HCT116 (cell line): ENCODE measurements around the gene CHCHD4. TPM values are rescaled to one million over a fixed set of nuclear protein-coding genes. Genes with fewer than 3 reads are reported as not detected.

ENCODE experiments used
- ATAC-seq: fragments of 200-7000 bp; cut with Tn5 transposase; 2 replicates; pipeline ENCODE4 v1.9.1; 2020; ENCODE audit warnings: mild to moderate bottlenecking, moderate library complexity
- BruUV-seq: library from RNA; stranded (reverse); fragments of 400-500 nt; replicated peaks from 2 replicates; lab custom pipeline; 2021; lab: Mats Ljungman, UMichigan
- CTCF ChIA-PET: fragments of 300-600 bp; sonication (Branson Sonifier 250); formaldehyde crosslinking; loops from one replicate; lab custom pipeline; 2021; ENCODE audit warnings: antibody characterized with exemption; lab: Charles Lee
- POLR2A ChIA-PET: fragments of 300-600, 350-600 bp; sonication (Branson Sonifier 250); formaldehyde crosslinking; loops from one replicate; lab custom pipeline; 2021; ENCODE audit warnings: antibody characterized with exemption; lab: Charles Lee
- RAD21 ChIA-PET, 2 experiments: fragments of 300-600 bp; sonication (Branson Sonifier 250); formaldehyde crosslinking; loops; one replicate each; lab custom pipeline; 2023; ENCODE audit warnings: low total read pairs in 2 of 2; ENCODE audit not compliant: uncharacterized antibody in 2 of 2, unreplicated experiment in 2 of 2, low non-redundant PET in 1 of 2; lab: Charles Lee
- DNase-seq: peaks from one replicate; pipeline ENCODE4 v3.0.0-alpha.2; 2010; ENCODE audit warnings: low read depth, low spot score
- H2AFZ ChIP-seq: fragments of 200-600 bp; shearing (Covaris generic), sonication (generic); 2 replicates; pipeline ENCODE4 v1.6.1; 2017; ENCODE audit warnings: low read depth, mixed run types, mixed read lengths, antibody characterized with exemption, low read length; ENCODE audit not compliant: poor library complexity, severe bottlenecking
- H3K27ac ChIP-seq: 2 replicates; pipeline ENCODE4 v1.5.1; 2012; ENCODE audit warnings: low read depth, low read length
- H3K27me3 ChIP-seq: fragments of 200-600 bp; sonication (generic); 2 replicates; pipeline ENCODE4 v1.6.1; 2016; ENCODE audit warnings: mixed run types, low read length, mixed read lengths; ENCODE audit not compliant: insufficient read depth
- H3K36me3 ChIP-seq, 2 experiments: fragments of 200-500 bp in 1 of 2; fragments of 200-600 bp in 1 of 2; sonication (Bioruptor generic) in 1 of 2; sonication (generic) in 1 of 2; 2 replicates each; pipeline versions ENCODE4 v1.5.1 to v1.6.1; 2014 to 2016; ENCODE audit warnings: low read length in 2 of 2, inconsistent platforms in 1 of 2, mixed read lengths in 1 of 2, mixed run types in 1 of 2; ENCODE audit not compliant: insufficient read depth in 2 of 2, control insufficient read depth in 1 of 2
- H3K4me1 ChIP-seq, 2 experiments: fragments of 200-600 bp in 1 of 2; sonication (generic) in 1 of 2; 2 replicates each; pipeline versions ENCODE4 v1.5.1 to v1.6.1; 2012 to 2017; ENCODE audit warnings: low read length in 2 of 2, inconsistent platforms in 1 of 2, mild to moderate bottlenecking in 1 of 2, mixed read lengths in 1 of 2, mixed run types in 1 of 2, moderate library complexity in 1 of 2; ENCODE audit not compliant: insufficient read depth in 2 of 2, control insufficient read depth in 1 of 2
- H3K4me2 ChIP-seq: fragments of 200-600 bp; sonication (generic); 2 replicates; pipeline ENCODE4 v1.6.1; 2017; ENCODE audit warnings: mixed run types, low read length, mixed read lengths
- H3K4me3 ChIP-seq, 2 experiments: fragments of 200-600 bp in 1 of 2; sonication (generic) in 1 of 2; replicated peaks in 1 of 2; 2 replicates each; pipeline ENCODE4 v1.5.1; 2011 to 2016; ENCODE audit warnings: low read length in 2 of 2, control low read depth in 1 of 2, low read depth in 1 of 2, mild to moderate bottlenecking in 1 of 2, mixed read lengths in 1 of 2, mixed run types in 1 of 2
- H3K79me2 ChIP-seq: fragments of 200-600 bp; sonication (generic); 2 replicates; pipeline ENCODE4 v1.6.1; 2017; ENCODE audit warnings: mild to moderate bottlenecking, mixed run types, low read length, moderate library complexity, mixed read lengths; ENCODE audit not compliant: insufficient read depth
- H3K9ac ChIP-seq: fragments of 200-600 bp; sonication (generic); 2 replicates; pipeline ENCODE4 v1.6.1; 2016; ENCODE audit warnings: low read length, mixed read lengths
- H3K9me2 ChIP-seq: fragments of 200-600 bp; sonication (generic), shearing (Covaris generic); 2 replicates; pipeline ENCODE4 v1.6.1; 2017; ENCODE audit warnings: mixed run types, mild to moderate bottlenecking, moderate library complexity; ENCODE audit not compliant: insufficient read depth
- H3K9me3 ChIP-seq, 2 experiments: fragments of 200-500 bp in 1 of 2; fragments of 200-600 bp in 1 of 2; sonication (Bioruptor generic) in 1 of 2; sonication (generic) in 1 of 2; 2 replicates each; pipeline ENCODE4 v1.6.1; 2014 to 2017; ENCODE audit warnings: low read length in 2 of 2, mixed read lengths in 2 of 2, inconsistent platforms in 1 of 2, low read depth in 1 of 2, mild to moderate bottlenecking in 1 of 2, mixed run types in 1 of 2, moderate library complexity in 1 of 2; ENCODE audit not compliant: control insufficient read depth in 1 of 2, insufficient read depth in 1 of 2
- H4K20me1 ChIP-seq: fragments of 200-600 bp; sonication (generic), shearing (Covaris generic); 2 replicates; pipeline ENCODE4 v1.6.1; 2017; ENCODE audit warnings: mixed run types, mild to moderate bottlenecking, moderate library complexity; ENCODE audit not compliant: insufficient read depth
- ATF3 ChIP-seq: IDR thresholded peaks from 2 replicates; pipeline ENCODE4 v1.6.1; 2012
- CTCF ChIP-seq, 3 experiments: fragments of 200-600 bp in 1 of 3; sonication (generic) in 1 of 3; IDR thresholded peaks in 2 of 3; conservative IDR thresholded peaks in 1 of 3; 2 replicates each; pipeline ENCODE4 v1.5.1; 2012 to 2017; ENCODE audit warnings: low read depth in 2 of 3, low read length in 2 of 3, antibody characterized with exemption in 1 of 3, borderline replicate concordance in 1 of 3, control low read depth in 1 of 3, mild to moderate bottlenecking in 1 of 3, mixed read lengths in 1 of 3, mixed run types in 1 of 3, moderate library complexity in 1 of 3; ENCODE audit not compliant: insufficient read depth in 1 of 3
- EZH2phosphoT487 ChIP-seq: fragments of 200-600 bp; IDR thresholded peaks from 2 replicates; pipeline ENCODE4 v1.6.1; 2018; ENCODE audit warnings: antibody characterized with exemption, borderline replicate concordance
- FOSL1 ChIP-seq: IDR thresholded peaks from 2 replicates; pipeline ENCODE4 v1.6.1; 2012; ENCODE audit warnings: low read depth
- POLR2AphosphoS5 ChIP-seq: IDR thresholded peaks from 2 replicates; pipeline ENCODE4 v1.6.1; 2011; ENCODE audit warnings: mild to moderate bottlenecking, low read depth, low read length, moderate library complexity
- SIN3A ChIP-seq: IDR thresholded peaks from 2 replicates; pipeline ENCODE4 v1.6.1; 2012; ENCODE audit warnings: low read depth
- SRF ChIP-seq: IDR thresholded peaks from 2 replicates; pipeline ENCODE4 v1.6.1; 2012; ENCODE audit warnings: low read depth
- intact Hi-C: fragments of 100-400 bp; cut with micrococcal nuclease; formaldehyde crosslinking; loops from 2 replicates; pipeline ENCODE4 v1.10.0; 2022
- total RNA-seq: library from RNA; stranded (reverse); gene quantifications from one replicate; pipeline ENCODE4 v1.2.1, GENCODE V29; 2021; ENCODE audit not compliant: unreplicated experiment

Gene CHCHD4
- total RNA-seq, 1 experiment from 2014 or later: 24.6 TPM

GRCh38 chr3:14141602-14142341 lies 17.1 kb upstream of the CHCHD4 start:
- peaks cover 6% of the 10 kb centered on the region; the same call in 1 of the 2 replicates for H4K20me1 ChIP-seq
- no peak overlapping the region for H2AFZ ChIP-seq
- TF ChIP-seq EZH2phosphoT487 (no peak), POLR2AphosphoS5 (no peak), ATF3 (no peak), FOSL1 (no peak), SRF (no peak), CTCF (IDR thresholded peaks at IDR 0.05 in 2 of 3, conservative IDR thresholded peaks at IDR 0.05 in 1 of 3; ENCODE audit: borderline replicate concordance in 1 of 3, insufficient read depth in 1 of 3, low read depth in 2 of 3, low read length in 2 of 3) (no peak), SIN3A (no peak)
- ATAC-seq (no peak), DNase-seq (no peak)
- peaks cover 0 to 8% of the 10 kb centered on the region in 2 experiments; a peak in 1 of 4 replicates for H3K36me3 ChIP-seq
- peaks cover 25 to 36% of the 10 kb centered on the region in 2 experiments for H3K4me1 ChIP-seq
- H3K9ac ChIP-seq: no peak overlapping the region
- no peak overlapping the region for H3K4me3 ChIP-seq
- intact Hi-C loops: no loop called here
- no peaks in the 10 kb centered on the region for H3K79me2 ChIP-seq
- BruUV-seq: no TSS peak
- POLR2A ChIA-PET: no interaction called here
- H3K27me3 ChIP-seq: no peaks in the 10 kb centered on the region
- no peak overlapping the region for H3K4me2 ChIP-seq
- no peak overlapping the region for H3K27ac ChIP-seq
- no peaks in the 10 kb centered on the region for H3K9me3 ChIP-seq
- CTCF ChIA-PET: no interaction called here
- RAD21 ChIA-PET: no interaction called here
- H3K9me2 ChIP-seq: no peaks in the 10 kb centered on the region
